ENCODE data around the gene AGO4.

DNA sequence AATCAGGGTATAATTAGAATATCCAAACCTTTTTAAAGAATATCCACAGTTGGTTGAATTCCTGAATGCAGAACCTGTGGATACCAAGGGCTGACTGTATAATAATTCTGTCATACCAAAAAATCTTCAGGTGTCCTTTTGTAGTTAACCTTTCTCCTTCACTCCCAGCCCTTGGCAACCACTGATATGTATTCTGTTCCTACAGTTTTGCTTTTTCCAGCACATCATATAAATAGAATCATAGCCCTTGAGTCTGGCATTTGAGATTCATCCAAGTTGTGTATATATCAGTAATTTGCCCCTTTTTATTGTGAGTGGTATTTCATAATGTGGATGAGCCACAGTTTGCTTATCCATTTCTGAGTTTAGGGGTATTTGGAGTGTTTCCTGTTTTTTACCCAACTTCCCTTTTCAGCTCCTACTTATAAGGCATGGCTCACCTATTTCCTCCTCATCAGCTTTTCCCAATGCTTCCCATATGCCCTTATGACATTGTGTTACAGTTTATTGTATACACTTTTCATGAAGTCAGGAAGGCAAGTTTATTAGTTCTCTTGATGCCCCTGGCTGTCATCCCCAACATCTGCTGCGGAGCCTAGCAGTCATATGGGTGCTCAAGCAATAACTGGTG is 40.2 kb downstream of the AGO4 start:
- TF ChIP-seq, protein P1, sequence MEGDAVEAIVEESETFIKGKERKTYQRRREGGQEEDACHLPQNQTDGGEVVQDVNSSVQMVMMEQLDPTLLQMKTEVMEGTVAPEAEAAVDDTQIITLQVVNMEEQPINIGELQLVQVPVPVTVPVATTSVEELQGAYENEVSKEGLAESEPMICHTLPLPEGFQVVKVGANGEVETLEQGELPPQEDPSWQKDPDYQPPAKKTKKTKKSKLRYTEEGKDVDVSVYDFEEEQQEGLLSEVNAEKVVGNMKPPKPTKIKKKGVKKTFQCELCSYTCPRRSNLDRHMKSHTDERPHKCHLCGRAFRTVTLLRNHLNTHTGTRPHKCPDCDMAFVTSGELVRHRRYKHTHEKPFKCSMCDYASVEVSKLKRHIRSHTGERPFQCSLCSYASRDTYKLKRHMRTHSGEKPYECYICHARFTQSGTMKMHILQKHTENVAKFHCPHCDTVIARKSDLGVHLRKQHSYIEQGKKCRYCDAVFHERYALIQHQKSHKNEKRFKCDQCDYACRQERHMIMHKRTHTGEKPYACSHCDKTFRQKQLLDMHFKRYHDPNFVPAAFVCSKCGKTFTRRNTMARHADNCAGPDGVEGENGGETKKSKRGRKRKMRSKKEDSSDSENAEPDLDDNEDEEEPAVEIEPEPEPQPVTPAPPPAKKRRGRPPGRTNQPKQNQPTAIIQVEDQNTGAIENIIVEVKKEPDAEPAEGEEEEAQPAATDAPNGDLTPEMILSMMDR (IDR thresholded peaks at IDR 0.05): no peak
- TF ChIP-seq SMC3 (IDR thresholded peaks at IDR 0.05) (no peak), TP53 (CRISPR knock-in tag; IDR thresholded peaks at IDR 0.05) (no peak)

Measured in A549 (cell line).